Activated CD4-positive, alpha-beta memory T cell treated with anti-CD3 and anti-CD28 coated beads for 36 hours (primary cell): ENCODE results near the gene HLA-E. TPM values are rescaled to one million over a fixed set of nuclear protein-coding genes. Genes with fewer than 3 reads are reported as not detected.
"Not testable (repeated sequence)": the region's sequence is repeated elsewhere in the genome, so short reads cannot be mapped to it uniquely, and the experiment has no call there.

Source experiments
- CTCF ChIA-PET: fragments of 350-600 bp; sonication (Branson Sonifier 250); formaldehyde crosslinking; loops from one replicate; lab custom pipeline; 2021; ENCODE audit warnings: antibody characterized with exemption, inconsistent platforms; lab: Charles Lee
- POLR2A ChIA-PET: fragments of 350-600 bp; sonication (Branson Sonifier 250); formaldehyde crosslinking; loops from one replicate; lab custom pipeline; 2021; ENCODE audit warnings: antibody characterized with exemption; lab: Charles Lee
- DNase-seq: peaks from one replicate; pipeline ENCODE4 v3.0.0-alpha.2; 2020
- H3K27ac Mint-ChIP-seq: one replicate; pipeline ENCODE4 v1.8.0; 2021; ENCODE audit warnings: mixed read lengths
- H3K27me3 Mint-ChIP-seq: one replicate; pipeline ENCODE4 v1.8.0; 2021; ENCODE audit warnings: mixed read lengths
- H3K36me3 Mint-ChIP-seq: one replicate; pipeline ENCODE4 v1.8.0; 2021; ENCODE audit warnings: mixed read lengths
- H3K4me1 Mint-ChIP-seq: one replicate; pipeline ENCODE4 v1.8.0; 2021; ENCODE audit warnings: low read depth, mixed read lengths
- H3K4me3 Mint-ChIP-seq: one replicate; pipeline ENCODE4 v1.8.0; 2021; ENCODE audit warnings: mild to moderate bottlenecking, mixed read lengths
- H3K9me3 Mint-ChIP-seq: one replicate; pipeline ENCODE4 v1.8.0; 2021; ENCODE audit warnings: mixed read lengths
- intact Hi-C: fragments of 100-400 bp; cut with micrococcal nuclease; formaldehyde crosslinking; loops from one replicate; pipeline ENCODE4 v1.15.1; 2023
- total RNA-seq, 2 experiments: library from RNA; stranded (reverse); gene quantifications; one replicate each; pipeline ENCODE4 v1.2.3, GENCODE V29; 2021

Gene HLA-E
- total RNA-seq, 2 experiments from 2014 or later = 481 to 485 TPM

DNA sequence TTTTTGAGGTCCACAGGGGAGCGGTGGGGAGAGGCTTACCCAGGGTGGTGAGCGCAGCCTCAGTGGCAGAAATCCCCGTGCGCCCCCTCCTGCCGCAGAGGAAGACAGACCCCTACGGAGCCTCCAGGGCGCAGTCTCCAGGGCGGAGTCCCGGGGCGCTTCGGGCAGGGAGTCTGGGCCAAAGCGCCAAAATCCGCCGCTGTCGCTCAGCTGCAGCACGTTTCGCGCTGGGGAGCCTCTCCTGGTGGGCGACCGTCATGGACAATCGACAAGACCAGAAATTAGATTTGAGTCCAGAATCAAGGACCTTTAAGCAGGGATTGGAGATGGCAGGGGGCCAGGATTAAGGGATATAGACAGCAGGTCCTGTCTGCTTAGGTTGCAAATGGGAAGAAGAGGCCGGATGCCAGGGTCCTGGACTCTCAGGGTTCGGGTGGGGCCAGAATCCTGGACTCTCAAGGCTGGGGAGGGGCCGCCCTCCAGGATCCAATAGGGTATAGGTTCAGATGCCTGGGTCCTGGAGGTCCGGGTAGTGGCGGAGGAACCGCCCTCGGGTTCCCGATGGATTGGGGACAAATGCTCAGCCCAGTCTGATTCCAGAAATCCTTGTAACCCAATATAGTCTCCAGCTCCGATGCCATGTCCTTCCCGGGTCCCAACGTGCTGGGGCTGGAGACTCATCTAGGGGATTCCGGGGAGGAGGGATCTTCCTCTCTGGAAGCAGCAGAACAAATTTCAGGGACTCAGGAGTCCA, 7.9 kb upstream of the HLA-E start:
- ChIA-PET CTCF (interaction anchor here (0.6 to 10.3 kb wide), 35 partner anchors 9 to 598 kb away, joined by 3 to 446 read pairs (median 5); partner anchors contain the start of genes DHX16 and PRR3), POLR2A (interaction anchor here (0.6 to 1.4 kb wide), 6 partner anchors 31 to 241 kb away, joined by 3 to 11 read pairs (median 4); no protein-coding TSS in a partner anchor)
- intact Hi-C loops = loop anchor here (2.0 to 10.0 kb wide), 2 partner anchors 29 to 603 kb away; no protein-coding TSS in a partner anchor
- Mint-ChIP-seq H3K27me3 (peaks cover 42% of the 10 kb centered on the region), H3K4me3 (peak overlapping the region; percentile 21), H3K9me3 (no peaks in the 10 kb centered on the region), H3K27ac (no peak overlapping the region), H3K36me3 (no peaks in the 10 kb centered on the region), H3K4me1 (peaks cover 22% of the 10 kb centered on the region)
- DNase-seq = no peak

DNA sequence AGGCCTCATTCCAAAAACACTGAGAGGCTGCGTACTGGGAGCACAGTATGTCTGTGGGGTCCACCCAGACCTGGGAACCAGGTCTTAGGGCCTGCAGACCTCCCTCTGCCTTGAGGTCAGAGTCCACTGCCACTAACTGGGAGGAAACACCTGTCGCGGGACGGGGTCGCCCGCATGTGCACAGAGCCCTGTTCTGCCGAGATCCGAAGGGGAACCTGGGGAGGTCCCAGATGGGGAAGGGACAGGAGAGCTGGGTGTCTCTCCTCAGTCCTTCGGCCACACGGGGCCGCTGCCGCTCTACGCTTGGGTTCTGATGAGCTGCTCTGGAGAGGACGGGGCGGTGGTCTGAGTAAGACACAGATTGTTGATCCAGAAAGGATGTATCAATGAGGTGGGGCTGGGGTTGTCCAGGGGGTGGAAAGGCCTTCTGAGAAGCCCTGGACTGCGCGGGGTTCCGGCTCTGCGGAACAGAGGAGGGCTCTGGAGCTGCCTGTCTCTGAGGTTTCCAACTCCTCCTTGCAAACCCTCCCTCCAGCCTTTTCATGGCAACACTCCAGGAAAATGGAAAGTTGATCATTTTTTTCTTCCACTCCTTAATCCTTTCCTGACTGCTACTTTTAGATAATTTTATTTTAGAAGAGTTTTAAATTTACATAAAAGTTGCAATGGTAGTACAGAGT, 7.2 kb upstream of the HLA-E start:
- H3K9me3 Mint-ChIP-seq, H3K36me3 Mint-ChIP-seq, H3K27ac Mint-ChIP-seq: not testable (repeated sequence)
- ChIA-PET POLR2A (interaction anchor here (1.1 to 1.4 kb wide), 4 partner anchors 59 to 240 kb away, joined by 3 to 11 read pairs (median 4); no protein-coding TSS in a partner anchor), CTCF (interaction anchor here (0.6 to 10.3 kb wide), 46 partner anchors 8 to 605 kb away, joined by 3 to 446 read pairs (median 4); partner anchors contain the start of genes DHX16 and PRR3)
- intact Hi-C loops = loop anchor here (1.0 to 10.0 kb wide), 4 partner anchors 29 to 603 kb away; partner anchors contain the start of gene DHX16
- Mint-ChIP-seq H3K27me3 (peaks cover 42% of the 10 kb centered on the region), H3K4me3 (peak overlapping the region; percentile 21), H3K4me1 (peaks cover 27% of the 10 kb centered on the region)
- DNase-seq = peak; percentile 91

DNA sequence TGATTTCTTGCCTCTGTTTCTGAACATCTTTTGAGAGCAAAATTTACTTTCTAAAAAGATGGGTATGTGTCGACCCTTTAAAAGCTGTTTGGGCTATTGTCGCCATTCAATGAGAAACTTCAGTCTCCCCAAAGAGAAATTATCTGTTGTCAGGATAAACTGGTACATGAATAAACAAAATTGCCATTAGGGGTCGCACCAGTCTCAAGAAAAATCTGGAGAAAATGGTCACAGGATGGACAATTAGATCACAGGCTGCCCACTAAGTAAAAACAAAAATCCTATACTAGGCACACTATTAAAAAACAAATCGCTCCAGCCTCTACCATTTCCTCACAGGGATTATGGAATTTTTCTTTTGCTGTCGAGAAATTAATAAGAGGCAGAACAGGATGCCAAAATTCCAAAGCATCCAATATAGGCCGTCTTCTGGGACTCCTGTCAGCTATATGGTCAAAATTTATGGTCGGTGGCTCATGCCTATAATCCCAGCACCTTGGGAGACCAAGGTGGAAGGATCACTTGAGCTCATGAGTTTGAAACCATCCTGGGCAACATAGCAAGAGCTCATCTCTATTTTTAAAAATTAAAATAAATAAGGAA, 5.5 kb upstream of the HLA-E start:
- DNase-seq = no peak
- POLR2A ChIA-PET = interaction anchor here (0.9 kb wide), 1 partner anchor 114 kb away, joined by 4 read pairs; no protein-coding TSS in a partner anchor

DNA sequence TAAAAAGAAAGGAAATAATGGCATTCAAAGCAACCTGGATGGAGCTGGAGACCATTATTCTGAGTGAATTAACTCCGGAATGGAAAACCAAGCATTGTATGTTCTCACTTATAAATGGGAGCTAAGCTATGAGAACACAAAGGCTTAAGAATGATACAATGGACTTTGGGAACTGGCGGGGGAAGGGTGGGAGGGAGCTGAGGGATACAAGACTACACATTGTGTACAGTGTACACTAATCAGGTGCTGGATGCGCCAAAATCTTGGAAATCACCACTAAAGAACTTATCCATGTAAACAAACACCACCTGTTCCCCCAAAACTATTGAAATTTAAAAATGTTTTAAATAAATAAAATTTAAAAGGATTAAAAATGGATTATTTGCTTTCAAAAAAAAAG, 4.1 kb upstream of the HLA-E start:
- H3K4me3 Mint-ChIP-seq = no peak overlapping the region
- no peaks in the 10 kb centered on the region for H3K9me3 Mint-ChIP-seq
- peaks cover 10% of the 10 kb centered on the region for H3K36me3 Mint-ChIP-seq
- no peak overlapping the region for H3K27ac Mint-ChIP-seq
- CTCF ChIA-PET = interaction anchor here (0.9 to 10.3 kb wide), 11 partner anchors 16 to 602 kb away, joined by 3 to 446 read pairs (median 6); no protein-coding TSS in a partner anchor
- no peak for DNase-seq
- peaks cover 38% of the 10 kb centered on the region for H3K4me1 Mint-ChIP-seq
- intact Hi-C loops = loop anchor here (5.0 to 10.0 kb wide), 2 partner anchors 257 to 600 kb away; partner anchors contain the start of genes FLOT1 and IER3
- POLR2A ChIA-PET = interaction anchor here (0.8 to 1.1 kb wide), 3 partner anchors 44 to 113 kb away, joined by 3 to 4 read pairs (median 3); no protein-coding TSS in a partner anchor
- peaks cover 21% of the 10 kb centered on the region for H3K27me3 Mint-ChIP-seq

More for the DNA sequence above, 5.5 kb upstream of the HLA-E start:
- Mint-ChIP-seq H3K4me3 (no peak overlapping the region), H3K4me1 (peaks cover 34% of the 10 kb centered on the region), H3K9me3 (no peaks in the 10 kb centered on the region), H3K36me3 (no peaks in the 10 kb centered on the region), H3K27me3 (peaks cover 29% of the 10 kb centered on the region), H3K27ac (no peak overlapping the region)
- CTCF ChIA-PET = interaction anchor here (0.7 to 10.3 kb wide), 33 partner anchors 10 to 604 kb away, joined by 3 to 446 read pairs (median 5); partner anchors contain the start of genes ATAT1, DHX16 and PRR3
- intact Hi-C loops = loop anchor here (1.0 to 10.0 kb wide), 4 partner anchors 49 to 601 kb away; partner anchors contain the start of gene DHX16

- Mint-ChIP-seq H3K4me1 (peaks cover 30% of the 10 kb centered on the region), H3K36me3 (peaks cover 37% of the 10 kb centered on the region), H3K4me3 (no peak overlapping the region), H3K9me3 (no peaks in the 10 kb centered on the region), H3K27me3 (peaks cover 3% of the 10 kb centered on the region), H3K27ac (peak overlapping the region; percentile 61)
- no peak for DNase-seq
- intact Hi-C loops = loop anchor here (2.0 to 10.0 kb wide), 4 partner anchors 195 to 597 kb away; partner anchors contain the start of genes FLOT1, IER3 and TUBB
- CTCF ChIA-PET = interaction anchor here (0.7 to 10.3 kb wide), 4 partner anchors 34 to 110 kb away, joined by 3 to 446 read pairs (median 56); no protein-coding TSS in a partner anchor
- POLR2A ChIA-PET = no interaction called here
These were observed 1.4 kb upstream of the HLA-E start for GRCh38 chr6:30487926-30488325.

- H3K4me3 Mint-ChIP-seq = peak overlapping the region; percentile 99
- peak overlapping the region; percentile 99 for H3K27ac Mint-ChIP-seq
- intact Hi-C loops = loop anchor here (1.0 to 10.0 kb wide), 8 partner anchors 28 to 596 kb away; partner anchors contain the start of genes FLOT1, GNL1, IER3 and MRPS18B
- CTCF ChIA-PET = interaction anchor here (2.7 to 10.3 kb wide), 2 partner anchors 43 to 54 kb away, joined by 15 to 446 read pairs; no protein-coding TSS in a partner anchor
- peaks cover 35% of the 10 kb centered on the region for H3K4me1 Mint-ChIP-seq
- H3K27me3 Mint-ChIP-seq, POLR2A ChIA-PET, H3K9me3 Mint-ChIP-seq, DNase-seq: not testable (repeated sequence)
- H3K36me3 Mint-ChIP-seq = peaks cover 42% of the 10 kb centered on the region
These were observed 620 bp upstream of the HLA-E start for GRCh38 chr6:30488697-30489080.

GRCh38 chr6:30490026-30490876, 942 bp downstream of the HLA-E start:
- Mint-ChIP-seq H3K4me3 (peak overlapping the region; percentile 99), H3K27me3 (peaks cover 2% of the 10 kb centered on the region), H3K9me3 (no peaks in the 10 kb centered on the region), H3K36me3 (peaks cover 53% of the 10 kb centered on the region), H3K27ac (peak overlapping the region; percentile 99), H3K4me1 (peaks cover 49% of the 10 kb centered on the region)
- CTCF ChIA-PET = interaction anchor here (0.9 to 9.2 kb wide), 5 partner anchors 8 to 53 kb away, joined by 3 to 157 read pairs (median 8); no protein-coding TSS in a partner anchor
- peak; percentile 90 for DNase-seq
- intact Hi-C loops = no loop called here
- POLR2A ChIA-PET = interaction anchor here (0.7 to 6.1 kb wide), 9 partner anchors 11 to 124 kb away, joined by 3 to 50 read pairs (median 5); partner anchors contain the start of gene PRR3

DNA sequence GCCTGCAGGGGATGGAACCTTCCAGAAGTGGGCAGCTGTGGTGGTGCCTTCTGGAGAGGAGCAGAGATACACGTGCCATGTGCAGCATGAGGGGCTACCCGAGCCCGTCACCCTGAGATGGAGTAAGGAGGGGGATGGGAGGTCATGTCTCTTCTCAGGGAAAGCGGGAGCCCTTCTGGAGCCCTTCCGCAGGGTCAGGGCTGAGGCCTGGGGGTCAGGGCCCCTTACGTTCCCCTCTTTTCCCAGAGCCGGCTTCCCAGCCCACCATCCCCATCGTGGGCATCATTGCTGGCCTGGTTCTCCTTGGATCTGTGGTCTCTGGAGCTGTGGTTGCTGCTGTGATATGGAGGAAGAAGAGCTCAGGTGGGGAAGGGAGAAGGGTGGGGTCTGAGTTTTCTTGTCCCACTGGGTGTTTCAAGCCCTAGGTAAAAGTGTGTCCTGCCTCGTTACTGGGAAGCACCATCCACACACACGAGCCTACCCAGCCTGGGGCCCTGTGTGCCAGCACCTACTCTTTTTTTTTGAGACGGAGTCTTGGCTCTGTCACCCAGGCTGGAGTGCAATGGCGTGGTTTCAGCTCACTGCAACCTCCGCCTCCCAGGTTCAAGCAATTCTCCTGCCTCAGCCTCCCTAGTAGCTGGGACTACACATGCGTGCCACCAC, 2.1 kb downstream of the HLA-E start:
- H3K9me3 Mint-ChIP-seq, DNase-seq, H3K27me3 Mint-ChIP-seq, intact Hi-C loops: not testable (repeated sequence)
- Mint-ChIP-seq H3K4me3 (peak overlapping the region; percentile 99), H3K36me3 (peaks cover 53% of the 10 kb centered on the region), H3K4me1 (peaks cover 57% of the 10 kb centered on the region), H3K27ac (peak overlapping the region; percentile 99)
- POLR2A ChIA-PET = interaction anchor here (0.6 to 6.1 kb wide), 10 partner anchors 9 to 190 kb away, joined by 3 to 50 read pairs (median 5); no protein-coding TSS in a partner anchor
- CTCF ChIA-PET = interaction anchor here (0.6 to 9.2 kb wide), 8 partner anchors 10 to 246 kb away, joined by 4 to 157 read pairs (median 6); no protein-coding TSS in a partner anchor

DNA sequence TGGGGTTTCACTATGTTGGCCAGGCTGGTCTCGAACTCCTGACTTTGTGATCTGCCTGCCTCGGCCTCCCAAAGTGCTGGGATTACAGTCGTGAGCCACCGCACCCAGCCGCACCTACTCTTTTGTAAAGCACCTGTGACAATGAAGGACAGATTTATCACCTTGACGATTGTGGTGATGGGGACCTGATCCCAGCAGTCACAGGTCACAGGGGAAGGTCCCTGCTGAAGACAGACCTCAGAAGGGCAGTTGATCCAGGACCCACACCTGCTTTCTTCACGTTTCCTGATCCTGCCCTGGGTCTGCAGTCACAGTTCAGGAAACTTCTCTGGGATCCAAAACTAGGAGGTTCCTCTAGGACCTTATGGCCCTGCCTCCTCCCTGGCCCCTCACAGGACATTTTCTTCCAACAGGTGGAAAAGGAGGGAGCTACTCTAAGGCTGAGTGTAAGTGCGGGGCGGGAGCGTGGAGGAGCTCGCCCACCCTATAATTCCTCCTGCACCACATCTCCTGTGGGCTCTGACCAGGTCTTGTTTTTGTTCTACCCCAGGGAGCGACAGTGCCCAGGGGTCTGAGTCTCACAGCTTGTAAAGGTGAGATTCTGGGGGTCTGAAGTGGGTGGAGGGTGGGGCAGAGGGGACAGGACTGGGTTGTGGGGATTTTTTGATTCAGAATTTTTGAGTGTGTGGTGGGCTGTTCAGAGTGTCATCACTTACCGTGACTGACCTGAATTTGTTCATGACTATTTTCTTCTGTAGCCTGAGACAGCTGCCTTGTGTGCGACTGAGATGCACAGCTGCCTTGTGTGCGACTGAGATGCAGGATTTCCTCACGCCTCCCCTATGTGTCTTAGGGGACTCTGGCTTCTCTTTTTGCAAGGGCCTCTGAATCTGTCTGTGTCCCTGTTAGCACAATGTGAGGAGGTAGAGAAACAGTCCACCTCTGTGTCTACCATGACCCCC, 3.0 kb downstream of the HLA-E start:
- peaks cover 53% of the 10 kb centered on the region for H3K36me3 Mint-ChIP-seq
- peaks cover 2% of the 10 kb centered on the region for H3K27me3 Mint-ChIP-seq
- ChIA-PET CTCF (interaction anchor here (0.9 to 9.2 kb wide), 12 partner anchors 9 to 238 kb away, joined by 3 to 157 read pairs (median 5); no protein-coding TSS in a partner anchor), POLR2A (interaction anchor here (0.6 to 6.1 kb wide), 19 partner anchors 9 to 252 kb away, joined by 3 to 50 read pairs (median 5); partner anchors contain the start of genes IER3 and MRPS18B)
- peak overlapping the region; percentile 99 for H3K4me3 Mint-ChIP-seq
- peaks cover 61% of the 10 kb centered on the region for H3K4me1 Mint-ChIP-seq
- intact Hi-C loops = no loop called here
- H3K9me3 Mint-ChIP-seq = no peaks in the 10 kb centered on the region
- peak; percentile 46 for DNase-seq
- peak overlapping the region; percentile 99 for H3K27ac Mint-ChIP-seq
